Thoracic aorta (tissue), 2 donors: Measurements from ENCODE around the gene VSTM2L. TPM values are rescaled to one million over a fixed set of nuclear protein-coding genes. Genes with fewer than 3 reads are reported as not detected.

Experiments used
- ATAC-seq: fragments of 150-250 bp; one replicate; pipeline ENCODE4 v1.8.0; 2017; ENCODE audit warnings: low read depth; ENCODE audit not compliant: insufficient number of reproducible peaks, low FRiP score
- DNase-seq: peaks from one replicate; pipeline ENCODE4 v3.0.0-alpha.2; 2020; ENCODE audit warnings: low spot score
- H3K27ac ChIP-seq, 2 donors: fragments of 200-600 bp; sonication (generic); 1 replicate in 1 of 2; 2 replicates in 1 of 2; pipeline ENCODE4 v1.5.1; 2016; ENCODE audit warnings: mild to moderate bottlenecking in 2 of 2, moderate library complexity in 2 of 2
- H3K27me3 ChIP-seq: fragments of 200-600 bp; sonication (generic); replicated peaks from 2 replicates; pipeline ENCODE4 v1.6.0; 2016; ENCODE audit warnings: mild to moderate bottlenecking; ENCODE audit not compliant: insufficient read depth
- H3K36me3 ChIP-seq: fragments of 200-600 bp; sonication (generic); one replicate; pipeline ENCODE4 v1.5.1; 2016
- H3K4me1 ChIP-seq, 2 donors: fragments of 200-600 bp; sonication (generic); 1 replicate in 1 of 2; 2 replicates in 1 of 2; pipeline versions ENCODE4 v1.5.1 to v1.6.0; 2016; ENCODE audit warnings: low read depth in 2 of 2, mild to moderate bottlenecking in 1 of 2; ENCODE audit not compliant: control insufficient read depth in 1 of 2
- H3K4me3 ChIP-seq: fragments of 200-600 bp; sonication (generic); 2 replicates; pipeline ENCODE4 v1.5.1; 2016; ENCODE audit warnings: mild to moderate bottlenecking
- H3K9me3 ChIP-seq: fragments of 200-600 bp; sonication (generic); 2 replicates; pipeline ENCODE4 v1.5.1; 2016
- total RNA-seq, 2 donors: library from RNA; depleted of rRNA; stranded (reverse); fragments of >200 nt; gene quantifications; one replicate each; pipeline versions ENCODE4 v1.1.0 to v1.2.3, GENCODE V29; 2016
- TF ChIP-seq, protein P1 (sequence below): fragments of 200-600 bp; sonication (generic); IDR thresholded peaks from one replicate; pipeline ENCODE4 v1.5.1; 2019; ENCODE audit warnings: antibody characterized with exemption

VSTM2L gene
- total RNA-seq, 2 donors from 2014 or later, result 0.68 to 5.4 TPM

DNA sequence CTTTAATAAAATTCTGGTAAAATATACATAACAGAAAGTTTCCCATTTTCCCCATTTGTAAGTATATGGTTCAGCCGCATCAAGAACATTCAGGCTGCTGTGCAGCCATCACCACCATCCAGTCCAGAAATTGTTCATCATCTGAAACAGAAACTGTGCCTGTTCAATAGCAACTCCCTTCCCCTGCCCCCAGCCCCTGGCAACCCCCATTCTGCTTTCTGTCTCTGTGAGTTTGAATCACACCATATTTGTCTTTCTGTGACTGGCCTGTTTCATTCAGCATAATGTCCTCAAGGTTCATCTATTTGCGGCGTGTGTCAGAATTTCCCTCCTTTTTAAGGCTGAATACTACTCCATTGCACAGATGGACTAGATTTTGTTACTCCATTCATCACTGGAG lies 19.1 kb downstream of the VSTM2L start:
- H3K9me3 ChIP-seq, result no peaks in the 10 kb centered on the region

DNA sequence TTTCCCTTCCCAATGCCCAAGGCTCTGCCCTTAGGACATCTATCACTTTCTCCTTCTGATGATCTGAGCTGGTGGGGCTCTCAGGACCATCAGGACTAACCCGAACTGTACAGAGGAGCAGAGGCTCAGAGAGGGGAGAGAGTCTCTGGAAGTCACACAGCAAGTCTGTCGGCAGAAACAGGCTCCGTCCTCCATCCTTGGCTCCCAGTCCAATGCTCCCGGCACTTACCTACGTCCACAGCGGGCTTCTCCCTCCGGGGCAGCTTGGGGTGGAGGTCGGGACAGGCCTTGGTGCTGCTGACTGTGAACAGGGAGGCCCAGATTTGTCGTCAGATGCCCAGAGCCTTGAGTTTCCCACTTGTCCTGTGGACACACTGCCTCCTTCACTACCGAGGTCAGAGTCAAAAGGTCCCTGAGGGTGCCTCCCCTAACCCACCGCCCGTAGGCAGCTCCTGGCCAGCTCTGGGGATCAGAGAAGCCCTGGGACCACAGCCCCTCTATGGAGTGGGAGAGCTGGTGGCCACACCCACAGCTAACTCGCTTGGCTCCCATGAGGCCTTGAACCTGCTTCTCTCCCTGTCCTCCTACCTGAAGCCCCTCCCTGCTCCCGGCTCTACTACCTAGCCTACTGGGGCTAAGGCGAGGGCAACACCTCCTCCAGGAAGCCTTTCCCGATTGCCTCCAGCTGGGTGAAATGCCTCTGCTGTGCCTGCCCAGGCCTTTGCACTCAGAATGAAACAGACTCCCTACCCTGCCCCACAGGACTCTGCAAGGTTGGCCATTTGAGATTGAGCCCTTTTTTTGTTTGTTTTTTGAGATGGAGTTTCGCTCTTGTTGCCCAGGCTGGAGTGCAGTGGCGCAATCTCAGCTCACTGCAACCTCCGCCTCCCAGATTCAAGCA lies 22.6 kb downstream of the VSTM2L start:
- Histone ChIP-seq H3K27ac (no peak overlapping the region), H3K4me3 (no peak overlapping the region), H3K9me3 (no peaks in the 10 kb centered on the region), H3K36me3 (no peaks in the 10 kb centered on the region), H3K4me1 (no peaks in the 10 kb centered on the region), H3K27me3 (no peaks in the 10 kb centered on the region)
- TF ChIP-seq, protein P1, sequence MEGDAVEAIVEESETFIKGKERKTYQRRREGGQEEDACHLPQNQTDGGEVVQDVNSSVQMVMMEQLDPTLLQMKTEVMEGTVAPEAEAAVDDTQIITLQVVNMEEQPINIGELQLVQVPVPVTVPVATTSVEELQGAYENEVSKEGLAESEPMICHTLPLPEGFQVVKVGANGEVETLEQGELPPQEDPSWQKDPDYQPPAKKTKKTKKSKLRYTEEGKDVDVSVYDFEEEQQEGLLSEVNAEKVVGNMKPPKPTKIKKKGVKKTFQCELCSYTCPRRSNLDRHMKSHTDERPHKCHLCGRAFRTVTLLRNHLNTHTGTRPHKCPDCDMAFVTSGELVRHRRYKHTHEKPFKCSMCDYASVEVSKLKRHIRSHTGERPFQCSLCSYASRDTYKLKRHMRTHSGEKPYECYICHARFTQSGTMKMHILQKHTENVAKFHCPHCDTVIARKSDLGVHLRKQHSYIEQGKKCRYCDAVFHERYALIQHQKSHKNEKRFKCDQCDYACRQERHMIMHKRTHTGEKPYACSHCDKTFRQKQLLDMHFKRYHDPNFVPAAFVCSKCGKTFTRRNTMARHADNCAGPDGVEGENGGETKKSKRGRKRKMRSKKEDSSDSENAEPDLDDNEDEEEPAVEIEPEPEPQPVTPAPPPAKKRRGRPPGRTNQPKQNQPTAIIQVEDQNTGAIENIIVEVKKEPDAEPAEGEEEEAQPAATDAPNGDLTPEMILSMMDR, result no peak
- ATAC-seq (no peak), DNase-seq (no peak)

More for the DNA sequence above, 19.1 kb downstream of the VSTM2L start:
- Histone ChIP-seq H3K27ac (no peak overlapping the region), H3K36me3 (no peaks in the 10 kb centered on the region), H3K4me3 (no peak overlapping the region), H3K27me3 (no peaks in the 10 kb centered on the region), H3K4me1 (no peaks in the 10 kb centered on the region)
- TF ChIP-seq, protein P1, result no peak
- DNase-seq, result no peak
- no peak for ATAC-seq

DNA sequence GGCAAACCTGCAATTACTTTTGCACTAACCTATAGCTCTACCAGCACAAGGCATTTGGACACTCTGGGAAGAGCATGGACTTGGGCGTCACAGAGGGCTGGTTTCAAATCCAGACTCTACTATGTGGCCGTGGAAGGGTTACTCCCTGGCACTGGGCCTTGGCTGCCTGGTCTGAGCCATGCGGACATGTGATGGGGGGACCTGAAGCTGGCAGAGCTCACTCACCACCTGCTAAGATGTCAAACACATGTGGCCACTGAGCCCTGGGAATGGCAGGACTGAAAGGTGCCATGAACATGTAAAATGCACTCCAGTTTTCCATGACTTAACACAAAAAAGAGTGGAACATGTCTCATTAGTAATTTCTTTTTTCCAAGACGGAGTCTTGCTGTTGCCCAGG lies 23.7 kb downstream of the VSTM2L start:
- no peak overlapping the region for H3K4me3 ChIP-seq
- H3K9me3 ChIP-seq, result no peaks in the 10 kb centered on the region
- no peak overlapping the region for H3K27ac ChIP-seq
- H3K36me3 ChIP-seq, result no peaks in the 10 kb centered on the region
- no peaks in the 10 kb centered on the region for H3K4me1 ChIP-seq
- TF ChIP-seq, protein P1, result no peak
- H3K27me3 ChIP-seq, result no peaks in the 10 kb centered on the region
- DNase-seq (no peak), ATAC-seq (no peak)

DNA sequence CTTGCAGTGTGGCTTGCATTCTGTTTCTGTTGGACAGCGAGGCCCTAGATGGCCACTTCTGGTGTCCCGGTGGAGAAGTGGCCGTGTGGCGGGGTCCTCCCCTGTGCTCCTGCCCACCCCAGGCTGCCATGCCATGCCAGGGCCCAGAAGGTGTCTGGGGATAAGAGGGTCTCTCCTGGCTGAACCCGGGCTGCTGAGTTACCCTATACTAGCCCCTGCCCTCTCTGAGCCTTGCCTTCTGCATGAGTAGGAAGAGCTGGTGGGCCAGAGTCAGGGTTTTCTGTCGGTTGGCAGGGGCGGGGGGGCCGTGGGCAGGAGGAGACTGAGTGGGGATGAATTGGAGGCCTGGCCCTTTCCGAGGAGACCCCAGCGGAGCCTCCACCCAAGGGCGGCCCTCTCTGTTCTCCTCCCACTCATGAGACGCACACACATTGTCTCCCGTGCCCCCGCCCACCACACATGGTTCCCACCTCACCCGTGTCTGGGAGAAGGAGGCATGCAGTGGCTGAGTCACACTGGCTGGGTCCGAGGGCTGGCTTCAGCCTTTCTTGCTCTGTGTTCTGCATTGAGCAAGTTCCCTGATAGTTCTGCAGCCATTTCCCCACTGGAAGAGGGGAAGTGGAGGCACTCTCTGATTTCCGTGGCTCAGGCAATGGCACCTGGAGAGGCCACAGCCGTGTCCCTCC lies 24.6 kb downstream of the VSTM2L start:
- Histone ChIP-seq H3K27ac (no peak overlapping the region), H3K36me3 (no peaks in the 10 kb centered on the region), H3K9me3 (no peaks in the 10 kb centered on the region), H3K27me3 (no peaks in the 10 kb centered on the region), H3K4me3 (no peak overlapping the region), H3K4me1 (no peaks in the 10 kb centered on the region)
- DNase-seq (no peak), ATAC-seq (no peak)
- TF ChIP-seq, protein P1, result no peak

DNA sequence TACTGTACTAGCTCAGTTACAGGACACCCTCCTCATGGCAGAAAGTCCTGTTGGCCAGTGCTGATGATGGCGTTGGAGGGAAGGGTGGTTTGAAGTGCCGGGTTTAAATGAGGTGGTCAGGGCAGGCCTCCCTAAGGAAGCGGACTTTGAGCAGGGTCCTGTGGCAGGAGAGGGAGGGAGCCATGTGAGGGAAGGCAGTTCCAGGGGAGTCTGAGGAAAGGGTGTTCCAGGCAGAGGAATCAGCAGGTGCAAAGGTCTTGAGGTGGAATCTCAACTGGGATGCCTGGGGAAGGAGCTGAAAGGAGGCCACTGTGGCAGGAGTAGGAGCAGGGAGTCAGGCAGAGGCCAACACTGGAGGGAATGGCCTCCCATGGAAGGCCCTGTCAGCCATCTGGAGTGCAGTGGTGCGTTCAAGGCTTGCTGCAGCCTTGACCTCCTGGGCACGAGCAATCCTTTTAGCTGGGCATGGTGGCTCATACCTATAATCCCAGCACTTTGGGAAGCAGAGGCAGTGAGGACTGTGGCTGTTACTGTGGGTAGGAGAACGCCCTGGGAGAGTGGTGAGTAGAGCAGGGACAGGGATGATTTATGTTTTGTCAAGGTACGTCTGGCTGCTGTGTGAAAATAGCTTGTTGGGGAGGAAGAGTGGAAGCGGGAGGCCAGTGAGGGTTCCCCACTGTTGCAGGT lies 26.2 kb downstream of the VSTM2L start:
- Histone ChIP-seq H3K4me1 (no peaks in the 10 kb centered on the region), H3K36me3 (no peaks in the 10 kb centered on the region), H3K4me3 (no peak overlapping the region), H3K9me3 (no peaks in the 10 kb centered on the region), H3K27ac (no peak overlapping the region), H3K27me3 (no peaks in the 10 kb centered on the region)
- no peak for DNase-seq
- no peak for ATAC-seq
- TF ChIP-seq, protein P1, result no peak
